ENCODE results near the gene TNNI2. TPM values are rescaled to one million over a fixed set of nuclear protein-coding genes. Genes with fewer than 3 reads are reported as not detected.

TNNI2 gene
- total RNA-seq, 4 donors from 2014 or later = 1.0 TPM; not detected in 3

GRCh38 chr11:1864231-1864630, 25.4 kb downstream of the TNNI2 start:
- Histone ChIP-seq H3K4me3 (peak overlapping the region in 1 of 2 donors; percentile 45), H3K9me3 (no peaks in the 10 kb centered on the region), H3K4me1 (peaks cover 0 to 66% (median 36%) of the 10 kb centered on the region in 3 donors), H3K27ac (peak overlapping the region; percentile 52 to 88 (median 86)), H3K36me3 (no peaks in the 10 kb centered on the region), H3K27me3 (no peaks in the 10 kb centered on the region)
- WGBS, 2 donors (ENCODE audit: low coverage in 1 of 2) = 14 to 25% methylated on average over 9 to 15 of the region's 18 CpGs
- ATAC-seq = peak; percentile 25
- TF ChIP-seq, protein P1, sequence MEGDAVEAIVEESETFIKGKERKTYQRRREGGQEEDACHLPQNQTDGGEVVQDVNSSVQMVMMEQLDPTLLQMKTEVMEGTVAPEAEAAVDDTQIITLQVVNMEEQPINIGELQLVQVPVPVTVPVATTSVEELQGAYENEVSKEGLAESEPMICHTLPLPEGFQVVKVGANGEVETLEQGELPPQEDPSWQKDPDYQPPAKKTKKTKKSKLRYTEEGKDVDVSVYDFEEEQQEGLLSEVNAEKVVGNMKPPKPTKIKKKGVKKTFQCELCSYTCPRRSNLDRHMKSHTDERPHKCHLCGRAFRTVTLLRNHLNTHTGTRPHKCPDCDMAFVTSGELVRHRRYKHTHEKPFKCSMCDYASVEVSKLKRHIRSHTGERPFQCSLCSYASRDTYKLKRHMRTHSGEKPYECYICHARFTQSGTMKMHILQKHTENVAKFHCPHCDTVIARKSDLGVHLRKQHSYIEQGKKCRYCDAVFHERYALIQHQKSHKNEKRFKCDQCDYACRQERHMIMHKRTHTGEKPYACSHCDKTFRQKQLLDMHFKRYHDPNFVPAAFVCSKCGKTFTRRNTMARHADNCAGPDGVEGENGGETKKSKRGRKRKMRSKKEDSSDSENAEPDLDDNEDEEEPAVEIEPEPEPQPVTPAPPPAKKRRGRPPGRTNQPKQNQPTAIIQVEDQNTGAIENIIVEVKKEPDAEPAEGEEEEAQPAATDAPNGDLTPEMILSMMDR (IDR thresholded peaks at IDR 0.05) = no peak
- TF ChIP-seq EP300 (IDR thresholded peaks at IDR 0.05) (no peak), POLR2AphosphoS5 (IDR thresholded peaks at IDR 0.05) (no peak), POLR2A (IDR thresholded peaks at IDR 0.05) (no peak)

- peak overlapping the region in 1 of 2 donors; percentile 45 for H3K4me3 ChIP-seq
- peaks cover 0 to 66% (median 36%) of the 10 kb centered on the region in 3 donors for H3K4me1 ChIP-seq
- 62 to 66% methylated on average over 13 to 19 of the region's 30 CpGs for WGBS, 2 donors (ENCODE audit: low coverage in 1 of 2)
- H3K36me3 ChIP-seq = no peaks in the 10 kb centered on the region
- peaks cover 6% of the 10 kb centered on the region for H3K27me3 ChIP-seq
- TF ChIP-seq POLR2A (IDR thresholded peaks at IDR 0.05) = no peak
- TF ChIP-seq POLR2AphosphoS5 (IDR thresholded peaks at IDR 0.05) = no peak
- no peak for TF ChIP-seq EP300 (IDR thresholded peaks at IDR 0.05)
- TF ChIP-seq, protein P1 (IDR thresholded peaks at IDR 0.05) = no peak
- H3K9me3 ChIP-seq = no peaks in the 10 kb centered on the region
- H3K27ac ChIP-seq = peak overlapping the region in 3 of 4 donors; percentile 85 to 88 (median 87)
- ATAC-seq = no peak
These were observed 26.3 kb downstream of the TNNI2 start for GRCh38 chr11:1864831-1865665.

GRCh38 chr11:1866226-1866625, 27.4 kb downstream of the TNNI2 start:
- peak overlapping the region in 3 of 4 donors; percentile 6 to 88 (median 24) for H3K27ac ChIP-seq
- TF ChIP-seq, protein P1 (IDR thresholded peaks at IDR 0.05) = no peak
- TF ChIP-seq POLR2AphosphoS5 (IDR thresholded peaks at IDR 0.05) (no peak), POLR2A (IDR thresholded peaks at IDR 0.05) (no peak), EP300 (IDR thresholded peaks at IDR 0.05) (no peak)
- no peaks in the 10 kb centered on the region for H3K9me3 ChIP-seq
- no peak for ATAC-seq
- H3K36me3 ChIP-seq = no peaks in the 10 kb centered on the region
- peak overlapping the region in 1 of 2 donors; percentile 45 for H3K4me3 ChIP-seq
- peaks cover 18% of the 10 kb centered on the region for H3K27me3 ChIP-seq
- no CpG with 5 or more reads among the region's 8 CpGs for WGBS, 2 donors (ENCODE audit: low coverage in 1 of 2)
- peaks cover 0 to 78% (median 36%) of the 10 kb centered on the region in 3 donors for H3K4me1 ChIP-seq

- Histone ChIP-seq H3K4me1 (peaks cover 0 to 82% (median 36%) of the 10 kb centered on the region in 3 donors), H3K4me3 (no peak overlapping the region), H3K9me3 (no peaks in the 10 kb centered on the region), H3K27me3 (peaks cover 23% of the 10 kb centered on the region), H3K27ac (peak overlapping the region in 3 of 4 donors; percentile 6 to 88 (median 24)), H3K36me3 (no peaks in the 10 kb centered on the region)
- WGBS, 2 donors (ENCODE audit: low coverage in 1 of 2) = 92% methylated on average over 5 of the region's 15 CpGs; no CpG with 5 or more reads in 1 of the 2 donors
- TF ChIP-seq EP300 (IDR thresholded peaks at IDR 0.05) (no peak), POLR2A (IDR thresholded peaks at IDR 0.05) (no peak), POLR2AphosphoS5 (IDR thresholded peaks at IDR 0.05) (no peak)
- TF ChIP-seq, protein P1 (IDR thresholded peaks at IDR 0.05) = no peak
- no peak for ATAC-seq
These were observed 28.0 kb downstream of the TNNI2 start for GRCh38 chr11:1866776-1867175.

Measured in gastroesophageal sphincter (tissue), 4 donors.